GM18517 (cell line): ENCODE results near the gene NGFR.

ENCODE experiments used
- ATAC-seq: cut with Tn5 transposase; IDR thresholded peaks from one replicate; pipeline ENCODE4 v1.9.1; 2021; ENCODE audit warnings: mild to moderate bottlenecking, moderate library complexity; ENCODE audit not compliant: unreplicated experiment

The NGFR gene

GRCh38 chr17:49469831-49470810 lies 25.0 kb upstream of the NGFR start:
- ATAC-seq, result no peak

- no peak for ATAC-seq
Measured at GRCh38 chr17:49471089-49471683, 23.9 kb upstream of the NGFR start.

GRCh38 chr17:49471769-49472168 lies 23.3 kb upstream of the NGFR start:
- no peak for ATAC-seq

DNA sequence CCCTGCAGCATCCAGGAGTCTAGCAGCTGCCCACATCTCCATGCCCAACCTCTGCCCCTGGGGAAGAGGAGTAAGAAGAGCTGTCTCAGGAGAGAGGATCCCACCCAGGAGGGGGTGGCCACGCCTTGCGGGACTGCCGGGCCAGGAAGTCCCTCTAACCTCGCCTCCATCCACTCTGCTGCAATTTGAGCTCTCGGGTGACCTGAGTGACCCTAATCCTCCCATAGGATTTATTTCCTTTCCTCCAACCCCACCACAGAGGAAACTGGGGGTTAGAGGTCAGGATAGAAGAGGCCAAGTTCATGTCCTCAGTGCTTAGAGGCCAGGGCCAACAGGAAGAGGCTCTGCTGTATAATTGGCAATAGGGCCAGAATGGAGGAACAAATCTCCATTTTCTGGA lies 22.6 kb upstream of the NGFR start:
- no peak for ATAC-seq

DNA sequence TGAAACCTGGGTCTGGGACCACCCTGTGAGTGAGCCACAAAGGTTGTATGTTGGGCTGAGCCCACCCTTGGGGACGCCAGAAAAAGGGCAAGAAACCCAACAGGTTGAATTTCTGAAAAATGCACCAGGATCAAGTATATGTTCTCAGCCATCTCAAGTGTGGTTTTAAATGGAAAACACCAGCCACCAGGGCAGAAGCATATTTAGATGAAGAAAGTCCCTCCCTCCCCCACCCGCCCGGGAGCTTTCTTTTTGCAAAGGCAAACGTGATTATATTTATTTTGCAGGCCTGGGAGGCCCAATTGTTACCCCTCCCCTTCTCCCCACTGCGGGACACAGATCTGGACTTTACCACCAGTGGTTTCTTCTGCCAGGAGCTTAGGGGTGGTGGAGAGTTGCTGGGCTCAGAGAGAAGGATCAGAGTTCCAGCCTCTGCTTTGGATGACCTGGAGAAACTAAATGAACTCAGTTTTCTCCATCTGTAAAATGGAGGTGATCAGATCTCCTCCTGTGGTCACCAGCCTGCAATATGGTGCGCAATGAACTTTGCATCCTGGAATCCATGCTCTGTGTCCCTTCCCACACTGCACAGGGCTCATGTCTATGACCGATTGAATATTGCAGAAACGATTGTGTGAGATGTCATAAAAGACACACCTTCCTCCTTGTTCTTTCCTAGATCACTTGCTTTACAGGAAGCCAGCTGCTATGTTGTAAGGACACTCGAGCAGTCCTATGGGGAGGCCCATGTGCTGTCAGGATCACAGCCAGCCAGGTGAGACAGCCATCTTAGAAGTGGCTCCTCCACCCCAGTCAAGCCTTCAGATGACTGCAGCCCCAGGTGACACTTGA lies 21.0 kb upstream of the NGFR start:
- ATAC-seq, result no peak

DNA sequence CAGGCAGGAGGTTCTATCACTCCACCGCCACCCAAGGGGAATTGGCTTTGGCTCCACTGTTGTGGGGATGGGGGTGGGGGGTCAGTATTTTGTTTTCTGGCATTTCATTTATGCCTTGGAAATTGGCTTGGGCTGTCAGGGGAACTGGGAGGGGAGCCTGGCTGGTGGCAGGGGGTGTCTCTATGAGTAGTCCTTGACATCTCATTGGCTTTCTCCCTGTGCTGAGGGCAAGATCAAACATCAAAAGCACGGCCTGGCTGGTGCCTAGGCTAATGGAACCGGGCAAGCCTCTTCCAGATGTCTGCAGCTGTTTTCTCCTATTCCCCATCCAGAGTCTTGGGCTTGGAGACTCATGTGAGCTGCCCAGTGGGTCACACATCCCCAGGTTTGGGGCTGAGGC lies 17.4 kb upstream of the NGFR start:
- ATAC-seq, result no peak

GRCh38 chr17:49480836-49481615 lies 14.1 kb upstream of the NGFR start:
- no peak for ATAC-seq

- ATAC-seq, result no peak
Measured at GRCh38 chr17:49482144-49482817, 12.8 kb upstream of the NGFR start.

GRCh38 chr17:49483599-49484509 lies 11.2 kb upstream of the NGFR start:
- no peak for ATAC-seq

DNA sequence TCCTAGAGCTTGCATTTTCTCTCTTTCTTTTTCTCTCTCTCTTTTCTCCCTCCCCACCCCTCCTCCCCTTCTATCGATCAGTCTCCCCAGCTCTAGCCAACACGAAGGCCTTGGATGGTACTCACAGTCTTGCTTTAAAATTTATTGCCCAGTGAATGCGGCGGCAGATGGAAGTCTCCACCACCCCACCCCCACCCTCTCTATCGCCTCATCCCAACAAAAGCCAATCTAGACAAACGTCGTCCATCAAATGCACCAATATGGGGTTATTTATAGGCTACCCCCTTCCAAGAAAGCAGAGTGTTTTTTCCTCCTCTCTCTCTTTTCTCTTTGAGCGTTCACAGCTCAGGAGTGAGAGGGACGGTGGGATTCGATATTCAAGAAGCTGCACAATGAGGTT lies 10.5 kb upstream of the NGFR start:
- ATAC-seq, result no peak

- no peak for ATAC-seq
Measured at GRCh38 chr17:49486012-49486641, 9.0 kb upstream of the NGFR start.

DNA sequence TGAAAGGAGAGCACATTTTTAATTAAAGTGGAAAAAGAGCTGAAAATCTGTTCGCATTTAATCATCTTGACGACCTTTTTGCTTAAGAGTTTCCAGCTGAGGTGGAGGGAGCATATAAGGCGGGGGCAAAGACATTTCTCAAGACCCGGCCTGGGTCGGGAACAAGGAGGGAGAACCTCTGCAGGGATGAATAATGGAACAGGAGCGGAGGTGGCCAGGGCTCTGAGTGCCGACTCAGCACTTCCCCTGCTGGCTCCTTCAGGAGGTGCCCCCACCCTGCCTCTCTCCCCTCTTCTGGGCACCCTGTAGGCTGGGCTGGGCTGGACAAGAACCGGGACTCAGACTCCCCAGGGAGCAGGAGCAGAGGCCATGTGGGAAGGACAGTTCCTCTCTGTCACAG lies 7.9 kb upstream of the NGFR start:
- no peak for ATAC-seq

DNA sequence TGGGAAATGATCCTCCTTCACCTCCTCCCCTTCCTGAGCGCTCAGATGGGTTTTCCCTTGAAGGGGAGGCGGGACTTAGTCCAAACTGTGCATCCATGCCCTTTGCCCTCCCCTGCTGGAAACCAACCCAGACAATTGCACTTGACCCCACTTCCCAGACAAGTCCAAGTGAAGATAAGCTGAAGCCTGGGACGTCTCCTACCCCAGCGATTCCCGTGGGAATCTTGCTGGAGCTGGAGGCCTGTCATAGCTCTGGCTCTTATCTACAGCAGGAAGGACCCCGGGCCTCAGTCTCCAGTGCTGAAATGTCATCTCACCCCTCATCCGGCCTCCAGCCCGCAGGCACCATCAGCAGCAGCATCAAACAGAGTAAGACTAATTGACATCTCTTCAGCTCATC lies 6.5 kb upstream of the NGFR start:
- ATAC-seq, result no peak

- no peak for ATAC-seq
Measured at GRCh38 chr17:49489348-49489747, 5.7 kb upstream of the NGFR start.

DNA sequence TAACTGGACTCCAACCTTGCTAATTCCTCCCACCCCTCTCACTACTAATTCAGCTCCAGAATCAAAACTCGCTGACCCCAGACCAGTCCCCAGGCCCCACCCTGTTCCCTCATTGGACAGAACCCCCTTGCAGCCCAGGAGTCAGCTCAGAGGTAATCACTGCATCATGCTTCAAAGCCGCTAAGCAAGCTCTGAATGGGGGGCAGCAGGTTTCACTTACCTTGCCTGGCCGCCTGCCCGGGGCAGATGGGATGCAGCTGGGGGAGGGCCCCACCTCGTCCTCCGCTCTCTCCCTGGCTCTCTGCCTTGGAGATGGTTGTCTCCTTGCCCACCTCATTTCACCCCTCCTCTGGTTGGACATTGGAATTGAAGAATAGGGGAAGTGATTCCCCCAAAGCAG lies 4.8 kb upstream of the NGFR start:
- ATAC-seq, result no peak

DNA sequence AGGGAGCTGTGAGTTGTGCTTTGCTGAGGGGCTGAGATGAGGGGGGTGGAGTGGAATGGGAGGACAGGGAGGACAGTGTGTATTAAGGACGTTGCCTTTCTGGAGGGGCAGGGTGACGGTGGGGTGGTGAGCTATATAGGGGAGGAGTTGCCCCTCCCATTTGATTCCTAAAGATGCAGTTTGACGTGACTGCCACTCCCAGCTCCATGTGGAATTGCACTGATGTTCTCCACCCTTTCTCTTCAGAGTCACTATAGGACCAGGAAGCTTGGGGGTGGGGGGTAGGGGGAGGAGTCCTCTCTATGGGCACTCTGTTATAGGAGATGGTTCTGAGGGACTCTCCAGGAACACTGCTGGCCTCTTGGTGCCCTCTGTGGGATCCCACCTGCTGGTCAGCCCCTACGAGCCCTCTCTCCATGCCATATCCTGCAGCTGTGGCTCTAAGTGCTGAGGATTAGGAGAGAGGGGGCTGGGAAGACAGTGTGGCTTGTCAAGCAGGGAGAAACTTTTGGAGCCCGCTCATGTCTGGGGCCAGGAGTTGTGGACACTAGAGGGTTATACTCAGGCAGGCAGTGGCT lies 3.8 kb upstream of the NGFR start:
- no peak for ATAC-seq

GRCh38 chr17:49494399-49494985 lies 601 bp upstream of the NGFR start:
- no peak for ATAC-seq

GRCh38 chr17:49495842-49496182 lies 719 bp downstream of the NGFR start:
- ATAC-seq, result no peak
